ENCODE results near the gene ZSCAN18. TPM values are rescaled to one million over a fixed set of nuclear protein-coding genes. Genes with fewer than 3 reads are reported as not detected.

The ZSCAN18 gene
- total and polyA plus RNA-seq, 2 donors (not counting 1 experiment from before 2014, with no cell fraction given), result 81.0 to 90.5 TPM

- ChIA-PET CTCF (no interaction called here), POLR2A (interaction anchor here (0.6 to 0.7 kb wide), 2 partner anchors 480 to 536 kb away, joined by 4 to 5 read pairs; no protein-coding TSS in a partner anchor)
- no peak overlapping the region for H3K9ac ChIP-seq (ENCODE audit: low read length)
- TF ChIP-seq EZH2 (IDR thresholded peaks at IDR 0.05; ENCODE audit: borderline replicate concordance, insufficient read depth, low read depth, low read length, poor library complexity, severe bottlenecking), result no peak
- TF ChIP-seq CTCF (IDR thresholded peaks at IDR 0.05), result no peak
- peaks cover 35% of the 10 kb centered on the region for H3K79me2 ChIP-seq (ENCODE audit: control insufficient read depth, insufficient read depth, low read length)
- H3K27ac ChIP-seq (ENCODE audit: low read length in 2 of 2), result no peak overlapping the region
- no peak for ATAC-seq (ENCODE audit: low read depth)
- no peak for DNase-seq
- 89% methylated on average over 10 of the region's 10 CpGs for WGBS (ENCODE audit: insufficient coverage)
- H3K36me3 ChIP-seq (replicated peaks in 1 of 2; ENCODE audit: control extremely low read depth in 1 of 2, control insufficient read depth in 1 of 2, extremely low read depth in 1 of 2, insufficient read depth in 2 of 2, low read length in 1 of 2), result no peaks in the 10 kb centered on the region
- H3K4me1 Mint-ChIP-seq, result peaks cover 18% of the 10 kb centered on the region
- no peak overlapping the region for H2AFZ ChIP-seq (ENCODE audit: insufficient read depth, low read depth, low read length, poor library complexity, severe bottlenecking)
- no peaks in the 10 kb centered on the region for H4K20me1 ChIP-seq (ENCODE audit: control insufficient read depth, insufficient read depth, low read length, poor library complexity, severe bottlenecking)
- H3K4me3 ChIP-seq (ENCODE audit: control extremely low read depth in 1 of 5, extremely low read depth in 1 of 5, insufficient read depth in 1 of 5, low read depth in 2 of 5, low read length in 4 of 5), result no peak overlapping the region
- H3K27me3 Mint-ChIP-seq, result no peaks in the 10 kb centered on the region
- H3K27ac Mint-ChIP-seq, result no peak overlapping the region
- intact Hi-C loops (cut with micrococcal nuclease), result loop anchor here (5.0 kb wide), 1 partner anchor 73 kb away; no protein-coding TSS in a partner anchor
- peaks cover 13 to 16% of the 10 kb centered on the region in 2 donors for H3K4me1 ChIP-seq (ENCODE audit: control insufficient read depth in 2 of 2, insufficient read depth in 2 of 2, low read length in 2 of 2)
- H3K4me2 ChIP-seq (replicated peaks; ENCODE audit: low read depth, low read length, poor library complexity, severe bottlenecking), result no peak overlapping the region
- H3K9me3 Mint-ChIP-seq (ENCODE audit: insufficient read depth), result peaks cover 3% of the 10 kb centered on the region
- H3K9me3 ChIP-seq (ENCODE audit: control extremely low read depth in 1 of 3, control insufficient read depth in 2 of 3, insufficient read depth in 1 of 3, low read length in 2 of 3), result peaks cover 1 to 74% (median 7%) of the 10 kb centered on the region in 3 donors
- H3K4me3 Mint-ChIP-seq, result no peak overlapping the region
- no peaks in the 10 kb centered on the region for H3K27me3 ChIP-seq (replicated peaks in 1 of 4; ENCODE audit: control extremely low read depth in 1 of 4, control insufficient read depth in 3 of 4, insufficient read depth in 4 of 4, low read length in 3 of 4)
Observed at GRCh38 chr19:58095328-58095727, 2.7 kb downstream of the ZSCAN18 start.

GRCh38 chr19:58093071-58093470 lies 5.0 kb downstream of the ZSCAN18 start:
- Histone ChIP-seq H3K27me3 (replicated peaks in 1 of 4; ENCODE audit: control extremely low read depth in 1 of 4, control insufficient read depth in 3 of 4, insufficient read depth in 4 of 4, low read length in 3 of 4) (no peaks in the 10 kb centered on the region), H3K4me3 (ENCODE audit: control extremely low read depth in 1 of 5, extremely low read depth in 1 of 5, insufficient read depth in 1 of 5, low read depth in 2 of 5, low read length in 4 of 5) (no peak overlapping the region), H3K9me3 (ENCODE audit: control extremely low read depth in 1 of 3, control insufficient read depth in 2 of 3, insufficient read depth in 1 of 3, low read length in 2 of 3) (peaks cover 0 to 80% (median 1%) of the 10 kb centered on the region in 3 donors), H2AFZ (ENCODE audit: insufficient read depth, low read depth, low read length, poor library complexity, severe bottlenecking) (no peak overlapping the region), H3K27ac (ENCODE audit: low read length in 2 of 2) (no peak overlapping the region), H3K4me2 (replicated peaks; ENCODE audit: low read depth, low read length, poor library complexity, severe bottlenecking) (no peak overlapping the region), H3K79me2 (ENCODE audit: control insufficient read depth, insufficient read depth, low read length) (peaks cover 35% of the 10 kb centered on the region), H3K36me3 (replicated peaks in 1 of 2; ENCODE audit: control extremely low read depth in 1 of 2, control insufficient read depth in 1 of 2, extremely low read depth in 1 of 2, insufficient read depth in 2 of 2, low read length in 1 of 2) (no peaks in the 10 kb centered on the region), H4K20me1 (ENCODE audit: control insufficient read depth, insufficient read depth, low read length, poor library complexity, severe bottlenecking) (no peaks in the 10 kb centered on the region), H3K9ac (ENCODE audit: low read length) (no peak overlapping the region), H3K4me1 (ENCODE audit: control insufficient read depth in 2 of 2, insufficient read depth in 2 of 2, low read length in 2 of 2) (peaks cover 7 to 8% of the 10 kb centered on the region in 2 donors)
- CTCF ChIA-PET, result no interaction called here
- WGBS (ENCODE audit: insufficient coverage), result 92% methylated on average over 6 of the region's 7 CpGs
- peaks cover 3% of the 10 kb centered on the region for H3K9me3 Mint-ChIP-seq (ENCODE audit: insufficient read depth)
- no peak overlapping the region for H3K4me3 Mint-ChIP-seq
- H3K27me3 Mint-ChIP-seq, result no peaks in the 10 kb centered on the region
- POLR2A ChIA-PET, result interaction anchor here (0.7 kb wide), 1 partner anchor 981 kb away, joined by 3 read pairs; no protein-coding TSS in a partner anchor
- TF ChIP-seq CTCF (IDR thresholded peaks at IDR 0.05) (no peak), EZH2 (IDR thresholded peaks at IDR 0.05; ENCODE audit: borderline replicate concordance, insufficient read depth, low read depth, low read length, poor library complexity, severe bottlenecking) (no peak)
- no peak for ATAC-seq (ENCODE audit: low read depth)
- H3K27ac Mint-ChIP-seq, result no peak overlapping the region
- intact Hi-C loops (cut with micrococcal nuclease), result no loop called here
- DNase-seq, result no peak
- peaks cover 11% of the 10 kb centered on the region for H3K4me1 Mint-ChIP-seq
